B cell (primary cell): Measurements from ENCODE around the gene BIK. TPM values are rescaled to one million over a fixed set of nuclear protein-coding genes. Genes with fewer than 3 reads are reported as not detected.

ENCODE experiments used
- ATAC-seq: fragments of 200-7000 bp; cut with Tn5 transposase; one replicate; pipeline ENCODE4 v1.10.0; 2021; ENCODE audit warnings: low read depth, mild to moderate bottlenecking, moderate number of reproducible peaks, moderate library complexity
- CTCF ChIA-PET: fragments of 350-600 bp; sonication (Branson Sonifier 250); formaldehyde crosslinking; loops from one replicate; lab custom pipeline; 2021; ENCODE audit warnings: antibody characterized with exemption, inconsistent platforms; lab: Charles Lee
- POLR2A ChIA-PET: fragments of 350-600 bp; sonication (Branson Sonifier 250); formaldehyde crosslinking; loops from one replicate; lab custom pipeline; 2021; ENCODE audit warnings: antibody characterized with exemption; lab: Charles Lee
- DNase-seq: peaks from one replicate; pipeline ENCODE4 v3.0.0; 2013
- H2AFZ ChIP-seq: 2 replicates; pipeline ENCODE4 v1.6.1; 2012; ENCODE audit warnings: mild to moderate bottlenecking, low read depth, low read length; ENCODE audit not compliant: insufficient read depth, poor library complexity, severe bottlenecking
- H3K27ac ChIP-seq, 2 donors: 1 replicate in 1 of 2; 2 replicates in 1 of 2; pipeline ENCODE4 v1.5.1; 2012 to 2013; ENCODE audit warnings: low read length in 2 of 2, mild to moderate bottlenecking in 2 of 2, moderate library complexity in 1 of 2
- H3K27me3 ChIP-seq, 4 experiments: fragments of 200-600 bp in 1 of 4; sonication (generic) in 1 of 4; replicated peaks in 1 of 4; 1 replicate in 2 of 4; 2 replicates in 2 of 4; pipeline versions ENCODE4 v1.6.1 to v1.7.0; 2013 to 2016; ENCODE audit warnings: low read length in 3 of 4, mild to moderate bottlenecking in 2 of 4, mixed read lengths in 1 of 4, moderate library complexity in 1 of 4; ENCODE audit not compliant: insufficient read depth in 4 of 4, control insufficient read depth in 3 of 4; ENCODE audit errors: control extremely low read depth in 1 of 4
- H3K36me3 ChIP-seq, 2 experiments: replicated peaks in 1 of 2; 1 replicate in 1 of 2; 2 replicates in 1 of 2; pipeline versions ENCODE4 v1.6.1 to v1.7.1; 2013; ENCODE audit warnings: low read length in 1 of 2; ENCODE audit not compliant: insufficient read depth in 2 of 2, control insufficient read depth in 1 of 2; ENCODE audit errors: control extremely low read depth in 1 of 2, extremely low read depth in 1 of 2
- H3K4me1 ChIP-seq, 2 donors: fragments of 200-600 bp in 1 of 2; sonication (generic) in 1 of 2; 1 replicate in 1 of 2; 2 replicates in 1 of 2; pipeline versions ENCODE4 v1.5.1 to v1.6.1; 2013 to 2017; ENCODE audit warnings: low read length in 2 of 2; ENCODE audit not compliant: control insufficient read depth in 2 of 2, insufficient read depth in 2 of 2
- H3K4me2 ChIP-seq: replicated peaks from 2 replicates; pipeline ENCODE3; 2012; ENCODE audit warnings: mild to moderate bottlenecking, low read depth, low read length; ENCODE audit not compliant: poor library complexity, severe bottlenecking
- H3K4me3 ChIP-seq, 5 experiments: fragments of 200-600 bp in 1 of 5; sonication (generic) in 1 of 5; 1 replicate in 3 of 5; 2 replicates in 2 of 5; pipeline versions ENCODE4 v1.5.1 to v1.7.0; 2011 to 2016; ENCODE audit warnings: low read length in 4 of 5, mild to moderate bottlenecking in 4 of 5, low read depth in 2 of 5, control low read depth in 1 of 5, moderate library complexity in 1 of 5; ENCODE audit not compliant: insufficient read depth in 1 of 5; ENCODE audit errors: control extremely low read depth in 1 of 5, extremely low read depth in 1 of 5
- H3K79me2 ChIP-seq: fragments of 200-600 bp; sonication (generic); one replicate; pipeline ENCODE4 v1.6.0; 2016; ENCODE audit warnings: low read length; ENCODE audit not compliant: control insufficient read depth, insufficient read depth
- H3K9ac ChIP-seq: fragments of 200-600 bp; sonication (generic); 2 replicates; pipeline ENCODE4 v1.6.1; 2017; ENCODE audit warnings: mild to moderate bottlenecking, low read length, moderate library complexity
- H3K9me3 ChIP-seq, 3 donors: one replicate each; pipeline versions ENCODE4 v1.6.1 to v1.7.1; 2013; ENCODE audit warnings: low read length in 2 of 3; ENCODE audit not compliant: control insufficient read depth in 2 of 3, insufficient read depth in 1 of 3; ENCODE audit errors: control extremely low read depth in 1 of 3
- H4K20me1 ChIP-seq: 2 replicates; pipeline ENCODE4 v1.6.0; 2012; ENCODE audit warnings: mild to moderate bottlenecking, low read length; ENCODE audit not compliant: insufficient read depth, control insufficient read depth, poor library complexity, severe bottlenecking
- H3K27ac Mint-ChIP-seq: one replicate; pipeline ENCODE4 v1.8.0; 2021; ENCODE audit warnings: mixed read lengths
- H3K27me3 Mint-ChIP-seq: one replicate; pipeline ENCODE4 v1.8.0; 2021; ENCODE audit warnings: mixed read lengths
- H3K4me1 Mint-ChIP-seq: one replicate; pipeline ENCODE4 v1.8.0; 2021; ENCODE audit warnings: mixed read lengths
- H3K4me3 Mint-ChIP-seq: one replicate; pipeline ENCODE4 v1.8.0; 2021; ENCODE audit warnings: mixed read lengths
- H3K9me3 Mint-ChIP-seq: one replicate; pipeline ENCODE4 v1.8.0; 2022; ENCODE audit warnings: mixed read lengths; ENCODE audit not compliant: insufficient read depth
- EZH2 ChIP-seq: IDR thresholded peaks from 2 replicates; pipeline ENCODE4 v1.6.1; 2012; ENCODE audit warnings: borderline replicate concordance, low read depth, mild to moderate bottlenecking, moderate library complexity, low read length; ENCODE audit not compliant: insufficient read depth, poor library complexity, severe bottlenecking
- WGBS: methylation state at CpG from one replicate; pipeline ENCODE4 v1.1.5; 2013; ENCODE audit warnings: missing lambda C conversion rate; ENCODE audit not compliant: insufficient coverage; 5-methylcytosine and 5-hydroxymethylcytosine counted together
- intact Hi-C: fragments of 100-400 bp; cut with micrococcal nuclease; formaldehyde crosslinking; loops from one replicate; pipeline ENCODE4 v1.10.0; 2022
- polyA plus RNA-seq: library from polyadenylated mRNA; depleted of rRNA; stranded (reverse); fragments of >200 nt; gene quantifications from 2 replicates; pipeline ENCODE4 v1.2.3, GENCODE V29; 2012
- total RNA-seq, 2 donors: library from RNA; stranded (reverse); fragments of 120-200 nt in 1 of 2; gene quantifications; 1 replicate in 1 of 2; 2 replicates in 1 of 2; pipeline versions ENCODE4 v1.2.3 to v1.2.4, GENCODE V29; 2013 to 2022
- TF ChIP-seq, protein P1 (sequence below): fragments of 200-600 bp; IDR thresholded peaks from one replicate; pipeline ENCODE4 v1.8.0; 2022; ENCODE audit warnings: antibody characterized with exemption, mild to moderate bottlenecking

The BIK gene
- total and polyA plus RNA-seq, 2 donors (not counting 1 experiment from before 2014, with no cell fraction given) = 1.3 to 2.7 TPM

DNA sequence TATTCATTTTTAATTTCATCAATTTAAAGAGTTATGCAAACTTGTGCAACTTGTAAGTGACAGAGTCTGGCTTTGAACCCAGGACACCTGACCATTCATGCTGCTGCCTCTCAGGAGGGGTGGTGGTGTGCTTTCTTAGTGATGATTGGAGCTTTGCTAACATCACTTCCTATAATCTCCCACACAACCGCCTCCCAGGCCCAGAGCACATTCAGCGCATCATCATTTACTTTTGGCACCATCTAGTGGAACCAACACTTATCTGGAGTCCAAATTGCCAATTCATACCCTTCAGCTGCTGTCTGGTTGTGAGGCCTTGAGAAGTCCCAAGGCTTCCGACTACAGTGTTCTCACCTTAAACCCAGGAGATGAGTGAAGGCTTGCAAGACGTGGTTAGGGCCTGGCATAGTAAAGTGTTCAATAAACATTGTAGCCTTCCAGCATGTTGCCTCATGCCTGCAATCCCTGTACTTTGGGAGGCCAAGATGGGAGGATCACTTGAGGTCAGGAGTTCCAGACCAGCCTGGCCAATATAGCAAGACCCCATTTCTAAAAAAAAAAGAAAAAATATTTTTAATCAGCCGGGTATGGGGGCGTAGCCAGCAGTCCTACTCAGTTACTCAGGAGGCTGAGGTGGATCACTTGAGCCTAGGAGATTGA is 20.3 kb upstream of the BIK start:
- Histone ChIP-seq H3K9ac (no peak overlapping the region), H3K4me3 (no peak overlapping the region), H3K36me3 (no peaks in the 10 kb centered on the region), H3K27ac (no peak overlapping the region), H3K9me3 (no peaks in the 10 kb centered on the region), H3K27me3 (no peaks in the 10 kb centered on the region), H2AFZ (no peak overlapping the region), H3K4me1 (peaks cover 4 to 24% of the 10 kb centered on the region in 2 donors), H3K79me2 (no peaks in the 10 kb centered on the region), H3K4me2 (no peak overlapping the region), H4K20me1 (no peaks in the 10 kb centered on the region)
- 47% methylated on average over 5 of the region's 6 CpGs for WGBS
- no peaks in the 10 kb centered on the region for H3K9me3 Mint-ChIP-seq
- DNase-seq (peak; percentile 62), ATAC-seq (peak; percentile 26)
- no peak for TF ChIP-seq EZH2
- TF ChIP-seq, protein P1, sequence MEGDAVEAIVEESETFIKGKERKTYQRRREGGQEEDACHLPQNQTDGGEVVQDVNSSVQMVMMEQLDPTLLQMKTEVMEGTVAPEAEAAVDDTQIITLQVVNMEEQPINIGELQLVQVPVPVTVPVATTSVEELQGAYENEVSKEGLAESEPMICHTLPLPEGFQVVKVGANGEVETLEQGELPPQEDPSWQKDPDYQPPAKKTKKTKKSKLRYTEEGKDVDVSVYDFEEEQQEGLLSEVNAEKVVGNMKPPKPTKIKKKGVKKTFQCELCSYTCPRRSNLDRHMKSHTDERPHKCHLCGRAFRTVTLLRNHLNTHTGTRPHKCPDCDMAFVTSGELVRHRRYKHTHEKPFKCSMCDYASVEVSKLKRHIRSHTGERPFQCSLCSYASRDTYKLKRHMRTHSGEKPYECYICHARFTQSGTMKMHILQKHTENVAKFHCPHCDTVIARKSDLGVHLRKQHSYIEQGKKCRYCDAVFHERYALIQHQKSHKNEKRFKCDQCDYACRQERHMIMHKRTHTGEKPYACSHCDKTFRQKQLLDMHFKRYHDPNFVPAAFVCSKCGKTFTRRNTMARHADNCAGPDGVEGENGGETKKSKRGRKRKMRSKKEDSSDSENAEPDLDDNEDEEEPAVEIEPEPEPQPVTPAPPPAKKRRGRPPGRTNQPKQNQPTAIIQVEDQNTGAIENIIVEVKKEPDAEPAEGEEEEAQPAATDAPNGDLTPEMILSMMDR = peak; percentile 19
- ChIA-PET CTCF (interaction anchor here (0.8 to 1.1 kb wide), 3 partner anchors 12 to 228 kb away, joined by 3 to 5 read pairs (median 4); no protein-coding TSS in a partner anchor), POLR2A (interaction anchor here (0.7 to 1.3 kb wide), 2 partner anchors 437 to 476 kb away, joined by 4 to 8 read pairs; no protein-coding TSS in a partner anchor)
- intact Hi-C loops = no loop called here
- no peak overlapping the region for H3K27ac Mint-ChIP-seq
- H3K4me1 Mint-ChIP-seq = peaks cover 18% of the 10 kb centered on the region
- H3K4me3 Mint-ChIP-seq = peak overlapping the region; percentile 93
- H3K27me3 Mint-ChIP-seq = no peaks in the 10 kb centered on the region

DNA sequence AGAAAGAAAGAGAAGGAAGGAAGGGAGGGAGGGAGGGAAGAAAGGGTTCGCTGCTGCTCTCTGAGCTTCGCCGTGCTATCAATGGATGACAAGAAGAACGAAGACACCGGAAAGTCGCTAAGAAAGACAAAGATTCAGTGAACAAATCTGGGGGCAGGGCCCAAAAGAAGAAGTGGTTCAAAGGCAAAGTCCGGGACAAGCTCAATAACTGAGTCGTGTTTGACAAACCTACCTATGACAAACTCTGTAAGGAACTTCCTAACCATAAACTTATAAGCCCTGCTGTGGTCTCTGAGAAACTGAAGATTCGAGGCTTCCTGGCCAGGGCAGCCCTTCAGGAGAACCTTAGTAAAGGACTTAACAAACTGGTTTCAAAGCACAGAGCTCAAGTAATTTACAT is 18.5 kb upstream of the BIK start:
- Histone ChIP-seq H4K20me1 (no peaks in the 10 kb centered on the region), H3K9me3 (peaks cover 0 to 16% (median 5%) of the 10 kb centered on the region in 3 donors), H3K36me3 (no peaks in the 10 kb centered on the region), H3K4me2 (no peak overlapping the region), H3K27ac (no peak overlapping the region), H3K4me3 (no peak overlapping the region), H2AFZ (peak overlapping the region; percentile 43), H3K27me3 (no peaks in the 10 kb centered on the region), H3K79me2 (no peaks in the 10 kb centered on the region), H3K9ac (no peak overlapping the region), H3K4me1 (peaks cover 4 to 24% of the 10 kb centered on the region in 2 donors)
- Mint-ChIP-seq H3K4me1 (peaks cover 18% of the 10 kb centered on the region), H3K27ac (no peak overlapping the region), H3K4me3 (no peak overlapping the region), H3K27me3 (no peaks in the 10 kb centered on the region), H3K9me3 (peaks cover 6% of the 10 kb centered on the region)
- DNase-seq = no peak
- POLR2A ChIA-PET = interaction anchor here (0.7 kb wide), 1 partner anchor 47 kb away, joined by 6 read pairs; no protein-coding TSS in a partner anchor
- no peak for ATAC-seq
- WGBS = 34% methylated on average over 8 of the region's 9 CpGs
- CTCF ChIA-PET = interaction anchor here (0.7 to 1.6 kb wide), 2 partner anchors 311 to 1425 kb away, joined by 3 read pairs; no protein-coding TSS in a partner anchor
- intact Hi-C loops = no loop called here
- TF ChIP-seq, protein P1 = no peak
- no peak for TF ChIP-seq EZH2
